Activated CD8-positive, alpha-beta T cell treated with anti-CD3 and anti-CD28 coated beads, Interleukin-2, amount 10 ng/mL, durations not matched to agents 7 days and 5 days (primary cell): ENCODE measurements around the gene MSH5. TPM values are rescaled to one million over a fixed set of nuclear protein-coding genes. Genes with fewer than 3 reads are reported as not detected.

Experiments used
- ATAC-seq: fragments of 150-1000 bp; cut with Tn5 transposase; one replicate; pipeline ENCODE4 v1.10.0; 2021; ENCODE audit warnings: moderate library complexity
- CTCF ChIA-PET: fragments of 350-600 bp; sonication (Branson Sonifier 250); formaldehyde crosslinking; loops from one replicate; lab custom pipeline; 2021; ENCODE audit warnings: antibody characterized with exemption; lab: Charles Lee
- POLR2A ChIA-PET: fragments of 350-600 bp; sonication (Branson Sonifier 250); formaldehyde crosslinking; loops from one replicate; lab custom pipeline; 2021; ENCODE audit warnings: antibody characterized with exemption; lab: Charles Lee
- DNase-seq: peaks from one replicate; pipeline ENCODE4 v3.0.0-alpha.2; 2020
- H3K27ac Mint-ChIP-seq: one replicate; pipeline ENCODE4 v1.8.0; 2021; ENCODE audit warnings: mild to moderate bottlenecking, mixed read lengths
- H3K27me3 Mint-ChIP-seq: one replicate; pipeline ENCODE4 v1.8.0; 2021; ENCODE audit warnings: low read depth, mixed read lengths
- H3K36me3 Mint-ChIP-seq: one replicate; pipeline ENCODE4 v1.8.0; 2021; ENCODE audit warnings: low read depth, mixed read lengths
- H3K4me1 Mint-ChIP-seq: one replicate; pipeline ENCODE4 v1.8.0; 2021; ENCODE audit warnings: low read depth, mixed read lengths
- H3K4me3 Mint-ChIP-seq: one replicate; pipeline ENCODE4 v1.8.0; 2021; ENCODE audit warnings: mild to moderate bottlenecking, mixed read lengths
- H3K9me3 Mint-ChIP-seq: one replicate; pipeline ENCODE4 v1.8.0; 2022; ENCODE audit warnings: mixed read lengths; ENCODE audit not compliant: insufficient read depth
- total RNA-seq, 2 experiments: library from RNA; stranded (reverse); gene quantifications; one replicate each; pipeline ENCODE4 v1.2.3, GENCODE V29; 2021

Gene MSH5
- total RNA-seq, 2 experiments from 2014 or later = 64.8 to 73.6 TPM

- CTCF ChIA-PET = no interaction called here
- Mint-ChIP-seq H3K9me3 (no peaks in the 10 kb centered on the region), H3K27ac (peak within 1 kb of the TSS; percentile 61), H3K4me3 (no peak within 1 kb of the TSS), H3K4me1 (peaks cover 12% of the 10 kb centered on the region), H3K36me3 (peaks cover 47% of the 10 kb centered on the region), H3K27me3 (no peaks in the 10 kb centered on the region)
- POLR2A ChIA-PET = no interaction called here
- DNase-seq (no peak), ATAC-seq (no peak)
Observed at GRCh38 chr6:31762356-31762755, 22.6 kb downstream of the MSH5 start, which contains the start of gene SAPCD1. TSS of gene SAPCD1 (plus strand) at chr6:31762656. CDS start at chr6:31763055, 399 bp downstream.

GRCh38 chr6:31762878-31763618 is 23.2 kb downstream of the MSH5 start:
- POLR2A ChIA-PET = no interaction called here
- CTCF ChIA-PET = no interaction called here
- H3K9me3 Mint-ChIP-seq = no peaks in the 10 kb centered on the region
- no peak overlapping the region for H3K4me3 Mint-ChIP-seq
- H3K36me3 Mint-ChIP-seq = peaks cover 47% of the 10 kb centered on the region
- ATAC-seq (peak; percentile 44), DNase-seq (no peak)
- no peaks in the 10 kb centered on the region for H3K27me3 Mint-ChIP-seq
- peaks cover 15% of the 10 kb centered on the region for H3K4me1 Mint-ChIP-seq
- H3K27ac Mint-ChIP-seq = peak overlapping the region; percentile 61

GRCh38 chr6:31763619-31763940 is 23.8 kb downstream of the MSH5 start:
- H3K4me1 Mint-ChIP-seq = peaks cover 20% of the 10 kb centered on the region
- peak overlapping the region; percentile 61 for H3K27ac Mint-ChIP-seq
- POLR2A ChIA-PET = no interaction called here
- CTCF ChIA-PET = no interaction called here
- DNase-seq = no peak
- H3K36me3 Mint-ChIP-seq = peaks cover 43% of the 10 kb centered on the region
- H3K4me3 Mint-ChIP-seq = no peak overlapping the region
- H3K27me3 Mint-ChIP-seq = no peaks in the 10 kb centered on the region
- ATAC-seq = no peak
- H3K9me3 Mint-ChIP-seq = no peaks in the 10 kb centered on the region

- DNase-seq (no peak), ATAC-seq (no peak)
- Mint-ChIP-seq H3K4me1 (peaks cover 26% of the 10 kb centered on the region), H3K27me3 (no peaks in the 10 kb centered on the region), H3K36me3 (peaks cover 40% of the 10 kb centered on the region), H3K9me3 (no peaks in the 10 kb centered on the region), H3K4me3 (no peak overlapping the region), H3K27ac (no peak overlapping the region)
- POLR2A ChIA-PET = interaction anchor here (0.6 to 1.2 kb wide), 2 partner anchors 9 to 80 kb away, joined by 3 to 4 read pairs; no protein-coding TSS in a partner anchor
- CTCF ChIA-PET = no interaction called here
Observed at GRCh38 chr6:31764198-31764597, 24.4 kb downstream of the MSH5 start.

- Mint-ChIP-seq H3K36me3 (peaks cover 35% of the 10 kb centered on the region), H3K27me3 (no peaks in the 10 kb centered on the region), H3K4me1 (peaks cover 36% of the 10 kb centered on the region), H3K27ac (no peak overlapping the region), H3K4me3 (no peak overlapping the region), H3K9me3 (no peaks in the 10 kb centered on the region)
- ChIA-PET CTCF (interaction anchor here (8.3 kb wide), 1 partner anchor 27 kb away, joined by 118 read pairs; the partner anchor contains the start of genes CLIC1 and MSH5), POLR2A (no interaction called here)
- DNase-seq (no peak), ATAC-seq (no peak)
Observed at GRCh38 chr6:31765559-31765909, 25.7 kb downstream of the MSH5 start.

GRCh38 chr6:31765910-31766794 is 26.3 kb downstream of the MSH5 start:
- CTCF ChIA-PET = interaction anchor here (8.3 kb wide), 1 partner anchor 27 kb away, joined by 118 read pairs; the partner anchor contains the start of genes CLIC1 and MSH5
- POLR2A ChIA-PET = interaction anchor here (1.0 kb wide), 1 partner anchor 30 kb away, joined by 3 read pairs; the partner anchor contains the start of gene CLIC1
- no peak for ATAC-seq
- H3K36me3 Mint-ChIP-seq = peaks cover 30% of the 10 kb centered on the region
- no peak overlapping the region for H3K4me3 Mint-ChIP-seq
- H3K4me1 Mint-ChIP-seq = peaks cover 42% of the 10 kb centered on the region
- no peaks in the 10 kb centered on the region for H3K27me3 Mint-ChIP-seq
- no peak for DNase-seq
- H3K9me3 Mint-ChIP-seq = no peaks in the 10 kb centered on the region
- peak overlapping the region; percentile 20 for H3K27ac Mint-ChIP-seq

- Mint-ChIP-seq H3K27ac (no peak overlapping the region), H3K4me3 (no peak overlapping the region), H3K36me3 (peaks cover 29% of the 10 kb centered on the region), H3K9me3 (no peaks in the 10 kb centered on the region), H3K27me3 (no peaks in the 10 kb centered on the region), H3K4me1 (peaks cover 46% of the 10 kb centered on the region)
- ATAC-seq = no peak
- POLR2A ChIA-PET = interaction anchor here (1.0 kb wide), 1 partner anchor 31 kb away, joined by 3 read pairs; the partner anchor contains the start of gene CLIC1
- CTCF ChIA-PET = interaction anchor here (8.3 kb wide), 1 partner anchor 28 kb away, joined by 118 read pairs; the partner anchor contains the start of genes CLIC1 and MSH5
- no peak for DNase-seq
Observed at GRCh38 chr6:31767096-31767645, 27.4 kb downstream of the MSH5 start.

GRCh38 chr6:31768363-31769257 is 28.8 kb downstream of the MSH5 start:
- no peak for DNase-seq
- ChIA-PET POLR2A (interaction anchor here (1.0 to 3.6 kb wide), 4 partner anchors 11 to 103 kb away, joined by 3 to 31 read pairs (median 3); partner anchors contain the start of gene MSH5), CTCF (interaction anchor here (1.0 to 8.3 kb wide), 21 partner anchors 9 to 227 kb away, joined by 3 to 118 read pairs (median 8); partner anchors contain the start of genes ABHD16A, CLIC1, DDAH2 and DDX39B)
- H3K27ac Mint-ChIP-seq = no peak overlapping the region
- peaks cover 20% of the 10 kb centered on the region for H3K36me3 Mint-ChIP-seq
- peaks cover 52% of the 10 kb centered on the region for H3K4me1 Mint-ChIP-seq
- no peak overlapping the region for H3K4me3 Mint-ChIP-seq
- H3K9me3 Mint-ChIP-seq = no peaks in the 10 kb centered on the region
- H3K27me3 Mint-ChIP-seq = no peaks in the 10 kb centered on the region
- ATAC-seq = no peak

GRCh38 chr6:31769684-31770371 is 30.0 kb downstream of the MSH5 start:
- Mint-ChIP-seq H3K4me1 (peaks cover 49% of the 10 kb centered on the region), H3K9me3 (no peaks in the 10 kb centered on the region), H3K27ac (peak overlapping the region; percentile 60), H3K4me3 (no peak overlapping the region), H3K27me3 (no peaks in the 10 kb centered on the region), H3K36me3 (peaks cover 11% of the 10 kb centered on the region)
- ATAC-seq (peak; percentile 88), DNase-seq (peak; percentile 88)
- CTCF ChIA-PET = interaction anchor here (0.8 to 8.3 kb wide), 39 partner anchors 9 to 228 kb away, joined by 3 to 118 read pairs (median 6); partner anchors contain the start of genes ABHD16A, CLIC1, DDAH2 and DDX39B
- POLR2A ChIA-PET = interaction anchor here (1.0 to 3.6 kb wide), 5 partner anchors 12 to 105 kb away, joined by 3 to 31 read pairs (median 3); partner anchors contain the start of gene MSH5

- POLR2A ChIA-PET = interaction anchor here (1.2 to 3.6 kb wide), 4 partner anchors 24 to 119 kb away, joined by 3 to 31 read pairs (median 4); partner anchors contain the start of gene MSH5
- DNase-seq (no peak), ATAC-seq (no peak)
- Mint-ChIP-seq H3K36me3 (peaks cover 11% of the 10 kb centered on the region), H3K4me3 (no peak overlapping the region), H3K27ac (peak overlapping the region; percentile 55), H3K4me1 (peaks cover 58% of the 10 kb centered on the region), H3K27me3 (no peaks in the 10 kb centered on the region), H3K9me3 (no peaks in the 10 kb centered on the region)
- CTCF ChIA-PET = interaction anchor here (0.9 to 8.3 kb wide), 15 partner anchors 11 to 104 kb away, joined by 3 to 118 read pairs (median 7); partner anchors contain the start of genes CLIC1, DDAH2, LY6G5C and MPIG6B
Observed at GRCh38 chr6:31770860-31771259, 31.1 kb downstream of the MSH5 start.
